ENCODE results near the gene ATP2A2. TPM values are rescaled to one million over a fixed set of nuclear protein-coding genes. Genes with fewer than 3 reads are reported as not detected.

ATP2A2 gene
- total RNA-seq, 1 donor from 2014 or later, result 185 TPM

- Histone ChIP-seq H3K4me1 (peaks cover 7 to 11% of the 10 kb centered on the region in 2 donors), H3K4me3 (no peak overlapping the region), H3K27ac (no peak overlapping the region), H3K9me3 (no peaks in the 10 kb centered on the region), H3K27me3 (no peaks in the 10 kb centered on the region), H3K36me3 (no peaks in the 10 kb centered on the region)
- peak in 1 of 2 donors; percentile 35 for DNase-seq (ENCODE audit: low spot score in 2 of 2)
- intact Hi-C loops (cut with DNase I), result no loop called here
- TF ChIP-seq, protein P1, sequence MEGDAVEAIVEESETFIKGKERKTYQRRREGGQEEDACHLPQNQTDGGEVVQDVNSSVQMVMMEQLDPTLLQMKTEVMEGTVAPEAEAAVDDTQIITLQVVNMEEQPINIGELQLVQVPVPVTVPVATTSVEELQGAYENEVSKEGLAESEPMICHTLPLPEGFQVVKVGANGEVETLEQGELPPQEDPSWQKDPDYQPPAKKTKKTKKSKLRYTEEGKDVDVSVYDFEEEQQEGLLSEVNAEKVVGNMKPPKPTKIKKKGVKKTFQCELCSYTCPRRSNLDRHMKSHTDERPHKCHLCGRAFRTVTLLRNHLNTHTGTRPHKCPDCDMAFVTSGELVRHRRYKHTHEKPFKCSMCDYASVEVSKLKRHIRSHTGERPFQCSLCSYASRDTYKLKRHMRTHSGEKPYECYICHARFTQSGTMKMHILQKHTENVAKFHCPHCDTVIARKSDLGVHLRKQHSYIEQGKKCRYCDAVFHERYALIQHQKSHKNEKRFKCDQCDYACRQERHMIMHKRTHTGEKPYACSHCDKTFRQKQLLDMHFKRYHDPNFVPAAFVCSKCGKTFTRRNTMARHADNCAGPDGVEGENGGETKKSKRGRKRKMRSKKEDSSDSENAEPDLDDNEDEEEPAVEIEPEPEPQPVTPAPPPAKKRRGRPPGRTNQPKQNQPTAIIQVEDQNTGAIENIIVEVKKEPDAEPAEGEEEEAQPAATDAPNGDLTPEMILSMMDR (IDR thresholded peaks at IDR 0.05), result no peak
Observed at GRCh38 chr12:110262442-110263388, 18.3 kb upstream of the ATP2A2 start.

- H3K36me3 ChIP-seq, result no peaks in the 10 kb centered on the region
- H3K4me3 ChIP-seq, result peak overlapping the region in 1 of 2 donors; percentile 7
- H3K9me3 ChIP-seq, result no peaks in the 10 kb centered on the region
- no peak for DNase-seq (ENCODE audit: low spot score in 2 of 2)
- intact Hi-C loops (cut with DNase I), result no loop called here
- TF ChIP-seq, protein P1 (IDR thresholded peaks at IDR 0.05), result no peak
- no peaks in the 10 kb centered on the region for H3K27me3 ChIP-seq
- peak overlapping the region; percentile 21 to 74 for H3K27ac ChIP-seq
- peaks cover 16 to 39% of the 10 kb centered on the region in 2 donors for H3K4me1 ChIP-seq
Observed at GRCh38 chr12:110266381-110266960, 14.6 kb upstream of the ATP2A2 start.

DNA sequence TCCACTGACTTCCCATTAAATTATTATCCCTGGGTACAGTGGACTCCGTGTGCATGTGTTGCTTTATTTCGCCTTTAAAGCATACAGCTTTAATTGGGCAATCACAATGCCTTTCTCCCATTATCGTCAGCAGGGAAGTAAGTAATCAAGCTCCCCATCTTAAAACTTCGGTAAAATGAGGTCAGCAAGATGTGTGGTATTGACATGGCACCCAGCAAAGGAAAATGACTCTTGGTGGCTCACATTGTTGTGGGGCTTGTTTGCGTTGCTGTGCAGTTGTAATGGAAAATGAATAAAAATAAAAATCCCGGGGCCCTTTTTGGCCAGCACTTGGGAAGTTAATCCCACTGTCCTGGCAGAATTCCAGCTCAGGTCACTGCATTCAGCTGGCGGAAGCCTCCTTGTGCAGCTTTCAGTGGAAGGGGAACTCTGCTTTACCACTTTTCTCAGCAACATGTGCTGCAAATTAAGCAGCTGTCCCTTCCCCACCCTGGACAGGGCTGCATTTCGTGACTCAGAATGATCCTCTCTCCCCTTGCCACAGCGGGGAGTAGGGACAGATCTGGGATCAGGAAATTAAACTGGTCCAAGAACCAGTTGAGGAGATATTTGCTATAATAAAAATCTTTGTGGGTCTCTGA lies 13.9 kb upstream of the ATP2A2 start:
- TF ChIP-seq, protein P1 (IDR thresholded peaks at IDR 0.05), result no peak
- peak in 1 of 2 donors; percentile 84 for DNase-seq (ENCODE audit: low spot score in 2 of 2)
- intact Hi-C loops (cut with DNase I), result no loop called here

DNA sequence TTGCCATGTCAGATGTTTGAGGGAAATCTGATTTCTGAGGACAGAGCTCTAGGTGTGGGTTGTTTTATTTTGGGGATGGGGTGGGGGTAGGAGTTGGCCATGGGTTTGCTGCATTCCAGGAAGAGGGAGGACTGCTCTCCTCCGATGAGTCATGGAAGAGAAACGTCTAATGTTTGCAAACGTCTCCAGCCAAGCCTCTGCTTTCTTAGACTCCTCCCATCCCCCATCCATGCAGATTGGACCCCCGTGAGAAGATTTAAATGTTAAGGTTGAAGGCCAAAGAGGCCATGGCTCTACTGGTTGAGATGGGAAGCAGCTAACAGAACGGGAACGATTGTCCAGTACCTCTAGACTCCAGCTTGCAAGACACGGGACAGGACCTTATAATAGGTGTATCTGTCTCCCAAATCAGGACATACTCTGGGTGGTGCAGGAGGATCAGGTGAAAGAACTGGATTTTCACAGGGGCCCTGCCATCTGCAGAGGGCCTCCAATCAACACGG lies 11.4 kb upstream of the ATP2A2 start:
- Histone ChIP-seq H3K36me3 (no peaks in the 10 kb centered on the region), H3K4me3 (no peak overlapping the region), H3K4me1 (peaks cover 16 to 45% of the 10 kb centered on the region in 2 donors), H3K27me3 (no peaks in the 10 kb centered on the region), H3K9me3 (no peaks in the 10 kb centered on the region), H3K27ac (peak overlapping the region; percentile 74 to 76)
- DNase-seq (ENCODE audit: low spot score in 2 of 2), result peak in 1 of 2 donors; percentile 72
- intact Hi-C loops (cut with DNase I), result loop anchor here (2.0 kb wide), 1 partner anchor 17 kb away; no protein-coding TSS in a partner anchor
- TF ChIP-seq, protein P1 (IDR thresholded peaks at IDR 0.05), result no peak

More for the DNA sequence above, 13.9 kb upstream of the ATP2A2 start:
- Histone ChIP-seq H3K4me3 (peak overlapping the region in 1 of 2 donors; percentile 7), H3K9me3 (no peaks in the 10 kb centered on the region), H3K4me1 (peaks cover 16 to 44% of the 10 kb centered on the region in 2 donors), H3K36me3 (no peaks in the 10 kb centered on the region), H3K27me3 (no peaks in the 10 kb centered on the region), H3K27ac (peak overlapping the region; percentile 21 to 74)

Measured in ascending aorta (tissue), 2 donors.